ENCODE results near the gene ANKRD18A. TPM values are rescaled to one million over a fixed set of nuclear protein-coding genes. Genes with fewer than 3 reads are reported as not detected.

The ANKRD18A gene
- total and polyA plus RNA-seq, 10 of the 15 experiments (the other 5 are each of a cell fraction or from before 2014, with no cell fraction given) = 0.37 TPM; not detected in 9

GRCh38 chr9:38523121-38523520 lies 97.3 kb downstream of the ANKRD18A start:
- H3K79me2 ChIP-seq (ENCODE audit: control insufficient read depth, insufficient read depth, low read length) = no peaks in the 10 kb centered on the region
- SMC1A ChIA-PET (ENCODE audit: uncharacterized antibody, unreplicated experiment) = no interaction called here
- H3K9me3 ChIP-seq (replicated peaks; ENCODE audit: control insufficient read depth, insufficient read depth, low read length) = no peaks in the 10 kb centered on the region
- DNase-seq (ENCODE audit: low read depth, low spot score) (no peak), ATAC-seq (no peak), FAIRE-seq (no peak)
- no TSS peak for BruUV-seq (replicated peaks)
- H3K9ac ChIP-seq (ENCODE audit: control insufficient read depth, insufficient read depth, low read length) = no peak overlapping the region
- intact Hi-C loops (cut with micrococcal nuclease; ENCODE audit: unreplicated experiment) = no loop called here
- POLR2A ChIA-PET = no interaction called here
- CTCF ChIA-PET = no interaction called here
- H3K36me3 ChIP-seq (ENCODE audit: control insufficient read depth in 2 of 2, insufficient read depth in 2 of 2, low read length in 1 of 2) = no peaks in the 10 kb centered on the region
- H2AFZ ChIP-seq (ENCODE audit: control insufficient read depth, low read depth, low read length) = no peak overlapping the region
- no peaks in the 10 kb centered on the region for H4K20me1 ChIP-seq (ENCODE audit: control insufficient read depth, insufficient read depth)
- RAD21 ChIA-PET (ENCODE audit: unreplicated experiment) = no interaction called here
- H3K4me1 ChIP-seq (ENCODE audit: control insufficient read depth, insufficient read depth, low read length) = no peaks in the 10 kb centered on the region
- in situ Hi-C loops (cut with MboI) = no loop called here
- no peak overlapping the region for H3K4me2 ChIP-seq (ENCODE audit: control insufficient read depth, insufficient read depth)
- no peaks in the 10 kb centered on the region for H3K27me3 ChIP-seq (replicated peaks in 1 of 2; ENCODE audit: control insufficient read depth in 2 of 2, insufficient read depth in 2 of 2, low read length in 1 of 2)
- H3K27ac ChIP-seq (ENCODE audit: control insufficient read depth, insufficient read depth) = no peak overlapping the region
- WGBS (ENCODE audit: insufficient coverage, insufficient replicate concordance, low lambda C conversion rate, missing lambda C conversion rate) = 49% methylated on average over 5 of the region's 5 CpGs
- TF ChIP-seq NKRF (conservative IDR thresholded peaks at IDR 0.05) (no peak), MTA3 (IDR thresholded peaks at IDR 0.05; ENCODE audit: borderline replicate concordance, low read length) (no peak)
- no peak overlapping the region for H3K4me3 ChIP-seq

GRCh38 chr9:38521762-38522161 lies 98.6 kb downstream of the ANKRD18A start:
- H3K4me3 ChIP-seq = no peak overlapping the region
- no TSS peak for BruUV-seq (replicated peaks)
- POLR2A ChIA-PET = no interaction called here
- SMC1A ChIA-PET (ENCODE audit: uncharacterized antibody, unreplicated experiment) = no interaction called here
- intact Hi-C loops (cut with micrococcal nuclease; ENCODE audit: unreplicated experiment) (no loop called here), in situ Hi-C loops (cut with MboI) (no loop called here)
- ATAC-seq (no peak), DNase-seq (ENCODE audit: low read depth, low spot score) (no peak), FAIRE-seq (no peak)
- no peaks in the 10 kb centered on the region for H3K27me3 ChIP-seq (replicated peaks in 1 of 2; ENCODE audit: control insufficient read depth in 2 of 2, insufficient read depth in 2 of 2, low read length in 1 of 2)
- RAD21 ChIA-PET (ENCODE audit: unreplicated experiment) = no interaction called here
- no peaks in the 10 kb centered on the region for H4K20me1 ChIP-seq (ENCODE audit: control insufficient read depth, insufficient read depth)
- CTCF ChIA-PET = no interaction called here
- H3K27ac ChIP-seq (ENCODE audit: control insufficient read depth, insufficient read depth) = no peak overlapping the region
- 34% methylated on average over 2 of the region's 2 CpGs for WGBS (ENCODE audit: insufficient coverage, insufficient replicate concordance, low lambda C conversion rate, missing lambda C conversion rate)
- no peaks in the 10 kb centered on the region for H3K79me2 ChIP-seq (ENCODE audit: control insufficient read depth, insufficient read depth, low read length)
- H3K36me3 ChIP-seq (ENCODE audit: control insufficient read depth in 2 of 2, insufficient read depth in 2 of 2, low read length in 1 of 2) = no peaks in the 10 kb centered on the region
- no peaks in the 10 kb centered on the region for H3K9me3 ChIP-seq (replicated peaks; ENCODE audit: control insufficient read depth, insufficient read depth, low read length)
- no peaks in the 10 kb centered on the region for H3K4me1 ChIP-seq (ENCODE audit: control insufficient read depth, insufficient read depth, low read length)
- no peak overlapping the region for H2AFZ ChIP-seq (ENCODE audit: control insufficient read depth, low read depth, low read length)
- H3K4me2 ChIP-seq (ENCODE audit: control insufficient read depth, insufficient read depth) = no peak overlapping the region
- no peak overlapping the region for H3K9ac ChIP-seq (ENCODE audit: control insufficient read depth, insufficient read depth, low read length)
- TF ChIP-seq ZZZ3 (IDR thresholded peaks at IDR 0.05; ENCODE audit: control insufficient read depth, insufficient read length, low read depth) (no peak), TAF1 (IDR thresholded peaks at IDR 0.05; ENCODE audit: borderline replicate concordance, low read depth, low read length) (no peak), POLR2AphosphoS2 (IDR thresholded peaks at IDR 0.05; ENCODE audit: low read depth, low read length) (no peak), KDM1A (IDR thresholded peaks at IDR 0.05; ENCODE audit: borderline replicate concordance) (no peak), NFXL1 (IDR thresholded peaks at IDR 0.05; ENCODE audit: borderline replicate concordance) (no peak), ZNF592 (IDR thresholded peaks at IDR 0.05) (no peak), GABPA (IDR thresholded peaks at IDR 0.05; ENCODE audit: low read depth) (no peak), EP300 (IDR thresholded peaks at IDR 0.05; ENCODE audit: borderline replicate concordance in 1 of 2, control insufficient read depth in 1 of 2, low read depth in 2 of 2, low read length in 2 of 2) (no peak), BRCA1 (IDR thresholded peaks at IDR 0.05; ENCODE audit: low read depth, low read length) (no peak)

Data from GM12878 (cell line).